Measurements from ENCODE around the gene INKA2.

GRCh38 chr1:111754984-111755330 lies 15.8 kb upstream of the INKA2 start:
- no peak for TF ChIP-seq CTCF (IDR thresholded peaks at IDR 0.05)
- TF ChIP-seq POLR2A (IDR thresholded peaks at IDR 0.05), result no peak
